Measurements from ENCODE around the gene FAM20C.

FAM20C gene

GRCh38 chr7:272631-273030, 80.3 kb downstream of the FAM20C start:
- no peak for DNase-seq (ENCODE audit: low read depth in 2 of 2)

- DNase-seq (ENCODE audit: low read depth in 2 of 2), result no peak
Measured at GRCh38 chr7:273327-273726, 81.0 kb downstream of the FAM20C start.

GRCh38 chr7:274266-274665, 81.9 kb downstream of the FAM20C start:
- no peak for DNase-seq (ENCODE audit: low read depth in 2 of 2)

GRCh38 chr7:276230-276835, 84.0 kb downstream of the FAM20C start:
- no peak for DNase-seq (ENCODE audit: low read depth in 2 of 2)

GRCh38 chr7:277228-277627, 84.9 kb downstream of the FAM20C start:
- DNase-seq (ENCODE audit: low read depth in 2 of 2), result no peak

- DNase-seq (ENCODE audit: low read depth in 2 of 2), result no peak
Measured at GRCh38 chr7:278081-278480, 85.7 kb downstream of the FAM20C start.

GRCh38 chr7:279821-280220, 87.5 kb downstream of the FAM20C start:
- no peak for DNase-seq (ENCODE audit: low read depth in 2 of 2)

GRCh38 chr7:280461-280860, 88.1 kb downstream of the FAM20C start:
- no peak for DNase-seq (ENCODE audit: low read depth in 2 of 2)

GRCh38 chr7:281637-282036, 89.3 kb downstream of the FAM20C start:
- no peak for DNase-seq (ENCODE audit: low read depth in 2 of 2)

GRCh38 chr7:282621-283020, 90.2 kb downstream of the FAM20C start:
- DNase-seq (ENCODE audit: low read depth in 2 of 2), result no peak

- DNase-seq (ENCODE audit: low read depth in 2 of 2), result no peak
Measured at GRCh38 chr7:284762-285722, 92.7 kb downstream of the FAM20C start.

GRCh38 chr7:285731-286130, 93.4 kb downstream of the FAM20C start:
- no peak for DNase-seq (ENCODE audit: low read depth in 2 of 2)

- no peak for DNase-seq (ENCODE audit: low read depth in 2 of 2)
Measured at GRCh38 chr7:286266-286665, 93.9 kb downstream of the FAM20C start.

- no peak for DNase-seq (ENCODE audit: low read depth in 2 of 2)
Measured at GRCh38 chr7:288671-289101, 96.3 kb downstream of the FAM20C start.

GRCh38 chr7:289209-289755, 96.9 kb downstream of the FAM20C start:
- DNase-seq (ENCODE audit: low read depth in 2 of 2), result no peak

GRCh38 chr7:289756-290553, 97.6 kb downstream of the FAM20C start, which contains the start of gene FOXL3:
TSS of gene FOXL3 (plus strand) at chr7:290170. CDS start at chr7:290170, 0 bp downstream.
- DNase-seq (ENCODE audit: low read depth in 2 of 2), result no peak

- no peak for DNase-seq (ENCODE audit: low read depth in 2 of 2)
Measured at GRCh38 chr7:290554-291372, 98.4 kb downstream of the FAM20C start.

GRCh38 chr7:291373-292092, 99.2 kb downstream of the FAM20C start:
- no peak for DNase-seq (ENCODE audit: low read depth in 2 of 2)

- DNase-seq (ENCODE audit: low read depth in 2 of 2), result no peak
Measured at GRCh38 chr7:292226-292625, 99.9 kb downstream of the FAM20C start.

- DNase-seq (ENCODE audit: low read depth in 2 of 2), result no peak
Measured at GRCh38 chr7:292826-293225, 100.5 kb downstream of the FAM20C start.

Measured in stimulated activated CD8-positive, alpha-beta memory T cell treated with anti-CD3 and anti-CD28 coated beads, Interleukin-15, amount 100 ng/mL, for 4 hours (primary cell).